DMS 273 (cell line): ENCODE results near the gene MST1.

Experiments
- DNase-seq: peaks from one replicate; lab custom pipeline; 2025; ENCODE audit not compliant: unreplicated experiment; lab: John Stamatoyannopoulos, UW

Gene MST1

DNA sequence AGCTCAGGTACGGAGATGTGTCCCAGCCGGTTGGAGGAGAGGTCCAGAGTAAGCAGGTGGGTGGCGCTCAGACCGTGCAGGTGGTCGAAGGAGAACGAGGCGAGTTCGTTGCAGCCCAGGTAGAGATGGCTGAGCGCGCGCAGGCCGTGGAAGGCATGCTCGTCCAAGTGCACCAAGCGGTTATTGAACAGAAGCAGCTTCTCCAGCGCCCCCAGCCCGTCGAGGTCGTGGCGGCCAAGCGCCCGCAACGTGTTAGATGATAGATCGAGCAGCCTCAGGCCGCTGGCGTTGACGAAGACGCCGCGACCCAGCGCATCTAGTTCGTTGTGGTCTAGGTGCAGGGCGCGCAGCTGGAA lies 29.6 kb upstream of the MST1 start:
- DNase-seq: no peak

DNA sequence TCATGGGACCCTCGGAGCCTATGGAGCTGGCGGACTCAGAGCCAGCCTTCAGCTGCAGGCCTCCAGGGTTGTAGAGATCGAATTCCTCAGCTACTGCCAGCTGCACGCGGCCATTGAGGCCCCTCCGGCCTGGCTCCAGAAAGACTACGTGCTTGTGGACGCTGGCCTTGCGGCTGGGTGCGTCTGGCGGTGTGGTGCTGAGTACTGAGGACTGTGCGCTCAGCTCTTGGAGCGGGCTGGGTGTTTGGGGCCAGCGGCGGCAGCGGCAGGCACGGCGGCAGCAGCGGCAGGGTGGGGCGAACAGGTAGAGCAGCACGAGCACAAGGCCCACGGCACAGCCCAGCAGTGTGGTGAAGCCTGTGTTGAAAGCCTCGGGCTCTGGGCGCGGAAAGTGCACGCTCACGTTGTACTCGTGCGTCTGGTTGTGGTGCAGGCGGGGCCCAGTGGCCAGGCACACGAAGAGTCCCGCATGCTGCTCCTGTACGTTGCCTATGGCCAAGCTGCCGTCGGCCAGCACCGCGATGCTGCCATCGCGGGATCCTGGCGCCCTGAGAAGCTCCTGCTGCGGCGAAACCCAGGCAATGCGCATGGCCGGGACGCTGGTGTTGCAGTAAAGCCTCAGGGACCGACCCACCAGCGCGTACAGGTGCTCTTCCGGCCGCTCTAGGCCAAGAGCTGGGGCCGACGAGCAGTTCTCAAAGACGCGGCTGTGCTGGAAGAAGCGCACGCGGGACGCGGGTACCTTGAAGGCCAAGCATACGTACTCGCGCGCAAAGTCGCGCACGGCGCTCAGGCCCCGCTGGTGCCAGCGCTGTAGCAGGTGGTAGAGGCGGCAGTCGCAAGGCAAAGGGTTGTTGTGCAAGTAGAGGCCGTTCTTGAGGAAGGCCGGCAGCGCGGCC lies 28.9 kb upstream of the MST1 start:
- no peak for DNase-seq

GRCh38 chr3:49717211-49717958 lies 28.1 kb upstream of the MST1 start:
- DNase-seq: no peak

DNA sequence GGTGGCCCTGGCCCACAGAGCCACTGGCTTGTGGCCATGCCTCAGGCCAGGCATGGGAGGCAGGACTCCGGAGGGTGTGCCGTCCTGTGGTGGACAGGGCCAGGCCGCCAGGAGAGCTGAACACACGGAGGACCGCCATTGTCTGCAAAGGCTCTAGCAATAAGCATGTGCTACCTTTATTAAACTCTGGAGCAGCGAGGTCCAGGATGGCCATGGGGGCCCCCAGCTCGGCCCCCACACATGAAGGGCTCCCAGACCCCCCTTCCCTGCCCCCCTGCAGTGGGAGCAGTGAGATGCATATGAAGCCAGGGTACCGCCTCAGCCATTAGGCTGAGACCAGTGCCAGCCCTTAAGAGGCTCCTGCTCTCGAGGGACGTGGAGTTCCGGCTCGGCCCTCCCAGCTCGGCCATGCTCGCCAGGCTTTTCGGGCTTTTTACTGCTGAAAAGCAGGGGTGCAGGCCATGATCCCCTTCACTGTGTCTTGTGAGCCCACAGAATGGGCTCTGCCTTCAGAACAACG lies 27.5 kb upstream of the MST1 start:
- no peak for DNase-seq

DNA sequence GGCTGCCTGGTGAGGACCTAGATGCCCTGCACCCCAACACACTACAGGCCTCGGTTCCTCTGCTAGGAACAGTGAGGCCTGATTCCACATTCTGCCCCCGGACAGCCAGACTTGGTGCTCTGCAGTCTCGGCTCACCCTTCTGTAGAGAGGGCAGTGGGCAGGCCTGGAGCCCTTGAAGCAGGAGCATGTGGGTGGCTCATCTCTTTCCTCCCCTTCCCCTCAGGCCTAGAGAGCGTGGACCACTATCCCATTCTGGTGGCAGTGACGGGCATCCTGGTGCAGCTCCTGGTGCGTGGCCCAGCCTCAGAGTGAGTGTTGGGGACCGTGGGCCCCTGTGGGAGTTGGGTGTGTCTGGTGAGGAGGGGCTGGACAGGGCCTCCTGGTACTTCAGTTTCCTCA lies 26.9 kb upstream of the MST1 start:
- DNase-seq: no peak

DNA sequence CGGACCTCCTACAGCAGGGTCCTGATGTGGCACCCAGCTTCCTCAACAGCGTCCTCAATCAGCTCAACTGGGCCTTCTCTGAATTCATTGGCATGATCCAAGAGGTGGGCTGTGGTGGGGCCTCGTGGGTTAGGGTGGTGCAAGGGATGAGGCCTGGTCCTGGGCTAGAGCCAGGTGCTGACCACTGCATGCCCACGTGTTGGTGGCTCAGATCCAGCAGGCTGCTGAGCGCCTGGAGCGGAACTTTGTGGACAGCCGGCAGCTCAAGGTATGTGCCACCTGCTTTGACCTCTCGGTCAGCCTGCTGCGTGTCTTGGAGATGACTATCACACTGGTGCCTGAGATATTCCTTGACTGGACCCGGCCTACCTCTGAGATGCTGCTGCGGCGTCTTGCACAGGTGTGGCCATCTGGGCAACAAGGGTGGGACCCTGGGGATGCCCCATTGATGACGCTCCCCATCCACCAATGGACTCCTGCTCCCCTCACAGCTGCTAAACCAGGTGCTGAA lies 26.4 kb upstream of the MST1 start:
- no peak for DNase-seq

- no peak for DNase-seq
Observed at GRCh38 chr3:49714728-49715550, 25.7 kb upstream of the MST1 start.

GRCh38 chr3:49713336-49714105 lies 24.2 kb upstream of the MST1 start:
- no peak for DNase-seq

DNA sequence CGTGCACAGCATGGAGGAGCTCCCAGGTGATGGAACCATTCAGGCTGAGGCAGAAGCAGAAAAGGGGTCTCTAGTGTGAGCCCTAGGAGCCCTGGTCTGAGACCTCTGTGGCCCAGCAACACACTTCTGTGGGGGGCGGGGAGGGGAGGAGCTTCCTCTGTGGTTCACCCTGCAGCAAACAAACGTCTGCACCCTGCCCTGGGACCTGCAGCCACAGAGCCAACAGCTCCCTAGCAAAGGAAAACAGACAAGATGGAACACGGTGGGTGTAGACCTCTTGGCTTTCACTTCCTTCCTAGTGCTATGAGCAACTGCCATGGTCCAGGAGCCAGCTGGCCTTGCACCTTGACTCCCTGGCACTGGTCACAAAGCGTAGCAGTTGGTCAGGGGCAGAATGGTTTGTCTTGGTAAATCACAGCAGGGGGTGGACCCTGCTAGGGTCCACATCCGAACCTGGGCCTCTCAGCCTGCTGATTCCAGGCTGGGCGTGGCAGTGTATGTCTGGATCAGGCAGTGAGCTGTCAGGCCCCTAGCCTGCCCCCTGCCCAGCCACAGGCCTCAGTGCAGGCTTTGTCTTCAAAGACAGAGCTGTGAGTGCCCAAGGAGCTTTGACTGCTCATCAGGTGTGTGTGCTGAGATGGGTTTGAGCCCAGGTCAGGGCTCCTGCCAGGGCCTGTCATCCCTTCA lies 23.5 kb upstream of the MST1 start:
- DNase-seq: no peak

DNA sequence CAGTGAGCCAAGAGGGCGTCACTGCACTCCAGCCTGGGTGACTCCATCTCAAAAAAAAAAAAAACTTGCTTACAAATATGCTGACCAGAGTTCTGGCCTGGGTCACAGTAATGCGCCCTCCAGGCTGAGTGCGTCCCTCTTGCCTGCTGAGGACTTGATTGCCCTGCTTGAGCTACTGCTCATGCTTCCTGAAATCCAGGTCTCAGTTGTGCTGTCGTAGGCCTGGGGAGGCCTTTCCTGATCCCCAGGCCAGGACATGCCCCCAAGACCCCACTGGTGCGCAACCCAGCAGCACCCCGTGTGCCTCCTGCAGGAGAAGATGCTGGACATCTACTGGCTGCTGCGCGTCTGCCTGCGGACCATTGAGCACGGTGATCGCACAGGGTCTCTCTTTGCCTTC lies 22.9 kb upstream of the MST1 start:
- DNase-seq: no peak

DNA sequence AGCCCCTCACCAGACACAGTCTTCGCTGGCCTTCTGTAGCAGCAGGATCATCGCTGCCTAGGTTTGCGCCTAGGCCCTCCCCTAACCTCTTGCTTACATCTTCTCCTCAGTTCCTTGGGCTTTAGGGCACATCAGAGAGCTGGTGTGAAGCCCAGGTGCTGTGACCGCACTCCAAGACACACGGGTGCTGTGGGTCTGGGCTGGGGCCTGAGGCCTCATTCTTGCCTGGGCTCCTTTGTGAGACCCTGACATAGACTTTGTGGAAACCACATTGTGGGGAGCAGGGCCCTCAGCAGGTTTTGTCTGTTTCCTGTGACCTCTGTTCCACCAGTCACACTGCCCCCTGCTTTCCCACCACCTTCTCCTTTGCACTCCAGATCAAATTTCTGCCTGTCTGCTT lies 22.2 kb upstream of the MST1 start:
- DNase-seq: no peak

DNA sequence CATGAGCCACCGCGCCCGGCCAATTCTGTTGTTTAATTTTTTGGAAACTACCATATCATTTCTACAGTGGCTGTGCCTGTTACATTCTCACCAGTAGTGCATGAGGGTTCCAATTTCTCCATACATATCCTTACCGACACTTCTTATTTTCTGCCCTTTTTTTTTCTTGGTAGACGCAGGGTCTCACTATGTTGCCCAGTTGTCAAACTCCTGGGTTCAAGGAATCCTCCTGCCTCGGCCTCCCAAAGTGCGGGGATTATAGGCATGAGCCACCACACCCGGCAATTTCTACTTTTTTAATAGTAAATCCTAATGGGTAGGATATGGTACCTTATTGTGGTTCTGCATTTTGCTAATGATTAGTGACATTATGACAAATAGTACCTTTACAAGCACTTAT lies 20.6 kb upstream of the MST1 start:
- DNase-seq: no peak

GRCh38 chr3:49707113-49707480 lies 17.8 kb upstream of the MST1 start:
- peak; percentile 77 for DNase-seq

DNA sequence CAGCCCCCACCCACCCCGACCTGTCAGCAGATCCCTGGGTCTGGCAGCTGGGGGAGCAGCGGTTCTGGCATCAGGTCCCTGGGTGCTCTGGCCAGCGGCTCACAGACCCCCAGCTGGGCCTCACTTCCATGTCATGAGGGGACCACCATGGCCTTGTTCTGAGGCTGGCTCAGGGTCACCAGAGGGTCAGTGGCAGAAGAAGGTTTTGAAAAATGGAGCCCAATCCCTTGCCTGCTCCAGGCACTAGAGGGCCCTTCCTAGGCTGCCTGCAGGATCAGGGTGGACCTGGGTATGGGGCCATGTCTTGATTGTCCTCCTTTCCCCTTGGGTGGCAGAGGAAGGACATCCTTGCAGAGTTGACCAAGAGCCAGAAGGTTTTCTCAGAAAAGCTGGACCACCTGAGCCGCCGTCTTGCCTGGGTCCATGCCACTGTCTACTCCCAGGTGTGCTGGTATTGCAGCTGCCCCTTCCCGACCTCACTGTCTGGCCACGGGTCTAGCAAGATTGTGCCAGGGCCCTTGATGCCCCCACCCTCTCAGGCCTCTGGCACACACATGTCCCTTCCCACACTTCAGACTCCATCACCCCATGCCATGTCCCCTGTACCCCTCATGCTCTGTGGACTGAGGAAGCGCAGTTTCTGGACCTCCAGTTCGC lies 17.3 kb upstream of the MST1 start:
- DNase-seq: no peak

- DNase-seq: no peak
Observed at GRCh38 chr3:49705390-49705960, 16.2 kb upstream of the MST1 start.

GRCh38 chr3:49704629-49705028 lies 15.4 kb upstream of the MST1 start:
- no peak for DNase-seq

- no peak for DNase-seq
Observed at GRCh38 chr3:49703956-49704355, 14.7 kb upstream of the MST1 start.

DNA sequence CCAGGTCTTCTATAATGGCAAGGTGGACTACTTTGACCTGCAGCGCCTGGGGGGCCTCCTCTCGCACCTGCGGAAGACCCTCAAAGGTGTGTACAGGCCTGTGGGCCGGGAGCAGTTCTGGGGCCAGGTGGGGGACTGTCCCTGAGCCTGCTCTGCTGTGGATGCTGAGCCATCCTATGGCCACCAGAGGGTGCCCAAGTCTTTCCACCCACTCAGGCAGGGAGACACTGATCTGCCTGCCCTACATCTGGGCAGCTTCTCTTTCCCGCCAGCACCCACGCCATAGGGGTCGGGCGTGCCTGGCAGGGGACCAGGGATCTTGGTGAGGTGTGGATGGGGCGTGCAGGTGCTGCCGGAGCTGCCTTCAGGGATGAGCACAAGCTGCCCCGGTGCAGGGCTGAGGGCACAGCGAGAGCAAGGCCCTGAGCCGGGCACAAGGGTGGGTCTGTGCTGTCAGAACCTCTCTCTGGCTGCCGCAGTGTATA lies 14.2 kb upstream of the MST1 start:
- DNase-seq: peak; percentile 81

DNA sequence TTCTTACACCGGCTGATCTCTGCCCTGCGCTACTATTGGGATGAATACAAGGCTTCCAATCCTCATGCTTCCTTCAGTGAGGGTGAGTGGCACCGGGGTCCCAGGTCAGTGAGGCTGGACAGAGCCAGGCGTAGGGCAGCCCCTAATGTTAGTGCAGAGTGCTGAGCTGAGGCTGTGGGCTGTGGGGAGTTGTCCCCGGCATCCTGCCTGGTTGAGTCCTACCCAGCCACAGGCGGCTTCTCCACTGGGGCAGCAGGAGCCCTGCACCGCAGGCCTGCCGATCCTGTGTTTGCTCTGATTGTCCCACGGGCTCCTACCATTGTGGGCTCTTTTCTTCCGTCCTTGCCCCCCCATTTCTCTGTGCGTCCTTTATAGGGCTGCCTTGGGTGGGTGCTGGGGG lies 13.4 kb upstream of the MST1 start:
- no peak for DNase-seq
